Large intestine (tissue), 12 donors: Measurements from ENCODE around the gene NIPAL3. TPM values are rescaled to one million over a fixed set of nuclear protein-coding genes. Genes with fewer than 3 reads are reported as not detected.

Experiments used
- DNase-seq, 2 donors: peaks; one replicate each; pipeline versions ENCODE4 v3.0.0 to v3.0.0-alpha.2; 2013
- H3K27ac ChIP-seq: one replicate; pipeline ENCODE4 v1.5.1; 2013; ENCODE audit warnings: low read length
- H3K27me3 ChIP-seq: 2 replicates; pipeline ENCODE4 v1.6.1; 2013; ENCODE audit warnings: low read length; ENCODE audit not compliant: control insufficient read depth, insufficient read depth
- H3K36me3 ChIP-seq: 2 replicates; pipeline ENCODE4 v1.6.1; 2013; ENCODE audit warnings: low read length; ENCODE audit not compliant: control insufficient read depth, insufficient read depth
- H3K4me1 ChIP-seq: one replicate; pipeline ENCODE4 v1.6.1; 2013; ENCODE audit warnings: low read length; ENCODE audit not compliant: control insufficient read depth, insufficient read depth
- H3K4me3 ChIP-seq: one replicate; pipeline ENCODE4 v1.5.1; 2013; ENCODE audit warnings: low read length
- H3K9me3 ChIP-seq: one replicate; pipeline ENCODE4 v1.6.1; 2013; ENCODE audit warnings: mild to moderate bottlenecking, low read depth, low read length, moderate library complexity; ENCODE audit not compliant: control insufficient read depth
- WGBS: methylation state at CpG from one replicate; pipeline ENCODE4 v1.1.5; 2013; ENCODE audit warnings: low lambda C conversion rate; ENCODE audit not compliant: insufficient coverage; 5-methylcytosine and 5-hydroxymethylcytosine counted together
- long read RNA-seq, 11 donors: transcript quantifications; one replicate each; lab custom pipeline, GENCODE V29; 2026
- polyA plus RNA-seq: library from polyadenylated mRNA; unstranded; fragments of 120-200 nt; gene quantifications from one replicate; pipeline ENCODE4 v1.2.1, GENCODE V29; 2013

The NIPAL3 gene
- 16.0 TPM for polyA plus RNA-seq
- long read RNA-seq, donor 1: 0 reads
- long read RNA-seq, donor 2, partial matches to known transcripts: 0 of 3 reads
- long read RNA-seq, donor 2, other reads (novel, unspliced or antisense): 0 of 3 reads
- long read RNA-seq, donor 3: 0 reads
- long read RNA-seq, donor 4: 0 reads
- long read RNA-seq, donor 5, partial matches to known transcripts: 0 of 1 reads
- long read RNA-seq, donor 5, other reads (novel, unspliced or antisense): 0 of 1 reads
- long read RNA-seq, donor 6, partial matches to known transcripts: 19 of 20 reads
- long read RNA-seq, donor 6, other reads (novel, unspliced or antisense): 0 of 20 reads
- long read RNA-seq, donor 7: 0 reads
- long read RNA-seq, donor 8, partial matches to known transcripts: 0 of 2 reads
- long read RNA-seq, donor 8, other reads (novel, unspliced or antisense): 0 of 2 reads
- long read RNA-seq, donor 9, partial matches to known transcripts: 0 of 1 reads
- long read RNA-seq, donor 9, other reads (novel, unspliced or antisense): 0 of 1 reads
- long read RNA-seq, donor 10, partial matches to known transcripts: 0 of 2 reads
- long read RNA-seq, donor 10, other reads (novel, unspliced or antisense): 0 of 2 reads
- long read RNA-seq, donor 11, partial matches to known transcripts: 0 of 3 reads
- long read RNA-seq, donor 11, other reads (novel, unspliced or antisense): 0 of 3 reads

DNA sequence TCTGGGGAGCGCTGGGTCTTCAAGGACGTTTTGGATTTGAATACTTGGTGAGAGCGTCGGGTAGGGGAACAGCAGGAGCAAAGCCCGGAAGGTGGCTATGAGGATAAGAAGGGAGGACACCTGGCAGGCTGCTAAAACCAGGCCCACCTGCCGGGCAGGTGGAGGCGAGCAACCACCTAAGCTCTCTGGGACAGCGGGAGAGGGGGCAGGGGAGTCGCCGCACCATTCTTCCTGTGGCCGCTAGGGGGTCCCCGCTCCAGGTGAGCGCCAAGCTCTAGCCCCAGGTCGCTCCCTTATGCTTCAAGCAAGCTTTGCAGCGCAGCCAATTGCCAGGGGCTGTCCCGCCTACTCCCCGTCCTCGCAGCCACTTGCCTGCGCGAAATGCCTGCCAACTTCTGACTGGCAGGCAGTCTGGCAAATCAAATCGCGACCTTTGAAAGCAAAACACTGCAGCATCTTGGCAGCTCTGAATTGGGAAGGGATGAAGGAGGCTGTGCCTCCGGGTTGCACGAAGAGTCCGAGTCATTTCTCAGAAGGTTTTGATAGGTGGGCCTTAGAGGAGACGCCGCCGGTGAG, at the start of gene NIPAL3:
TSS of gene NIPAL3 (plus strand) at position 469 of the 576 bp plus-strand sequence. CDS start 3,746 bp downstream, outside the sequence.
- H3K36me3 ChIP-seq: peaks cover 7% of the 10 kb centered on the region
- DNase-seq: peak; percentile 98 to 99
- WGBS: no CpG with 5 or more reads among the region's 28 CpGs
- peak within 1 kb of the TSS; percentile 72 for H3K4me3 ChIP-seq
- H3K27me3 ChIP-seq: no peaks in the 10 kb centered on the region
- peaks cover 29% of the 10 kb centered on the region for H3K4me1 ChIP-seq
- H3K9me3 ChIP-seq: no peaks in the 10 kb centered on the region
- peak within 1 kb of the TSS; percentile 67 for H3K27ac ChIP-seq

DNA sequence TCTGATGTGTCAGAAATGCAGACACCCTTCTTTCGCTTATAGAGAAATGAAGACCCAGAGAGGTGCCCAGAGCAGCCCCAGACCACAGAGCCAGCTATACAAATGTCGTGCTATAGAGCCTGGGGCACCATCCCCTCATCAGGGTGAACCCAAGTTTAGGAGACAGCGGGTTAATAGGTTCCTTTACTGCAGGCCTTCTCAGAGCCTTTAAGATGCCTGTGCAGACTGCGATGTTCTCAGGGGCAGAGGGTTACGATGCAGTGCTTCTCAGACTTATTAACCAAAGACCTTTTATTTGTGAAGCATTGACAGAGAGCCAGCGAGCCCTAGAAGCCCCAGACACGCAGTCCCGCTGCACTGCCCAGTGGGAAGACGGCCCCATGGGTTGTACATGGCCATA, 48.9 kb upstream of the NIPAL3 start:
- Histone ChIP-seq H3K27me3 (no peaks in the 10 kb centered on the region), H3K9me3 (no peaks in the 10 kb centered on the region), H3K4me1 (no peaks in the 10 kb centered on the region), H3K36me3 (peaks cover 5% of the 10 kb centered on the region), H3K4me3 (no peak overlapping the region), H3K27ac (no peak overlapping the region)
- no CpG with 5 or more reads among the region's 9 CpGs for WGBS
- DNase-seq: no peak

DNA sequence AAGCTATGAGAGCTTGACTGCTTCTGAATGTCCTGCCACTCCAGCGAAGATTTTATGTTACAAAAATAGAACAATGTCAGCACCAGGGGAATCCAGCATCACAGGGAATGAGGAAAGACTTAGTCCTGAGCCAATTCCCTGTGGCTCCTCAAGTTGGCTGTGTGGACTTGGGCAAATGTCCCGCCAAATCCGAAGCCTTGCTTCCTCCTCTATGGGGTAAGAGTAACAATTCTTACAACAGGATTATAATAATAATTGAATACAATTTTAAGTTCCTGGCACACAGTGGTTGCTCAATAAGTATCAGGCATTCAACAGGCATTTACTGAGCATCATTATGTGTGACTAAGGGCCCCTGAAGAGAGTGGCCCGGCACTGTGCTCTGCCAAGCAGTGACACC, 46.4 kb upstream of the NIPAL3 start:
- Histone ChIP-seq H3K9me3 (no peaks in the 10 kb centered on the region), H3K4me3 (no peak overlapping the region), H3K36me3 (peaks cover 5% of the 10 kb centered on the region), H3K4me1 (no peaks in the 10 kb centered on the region), H3K27ac (no peak overlapping the region), H3K27me3 (no peaks in the 10 kb centered on the region)
- DNase-seq: no peak
- no CpG with 5 or more reads among the region's 4 CpGs for WGBS

DNA sequence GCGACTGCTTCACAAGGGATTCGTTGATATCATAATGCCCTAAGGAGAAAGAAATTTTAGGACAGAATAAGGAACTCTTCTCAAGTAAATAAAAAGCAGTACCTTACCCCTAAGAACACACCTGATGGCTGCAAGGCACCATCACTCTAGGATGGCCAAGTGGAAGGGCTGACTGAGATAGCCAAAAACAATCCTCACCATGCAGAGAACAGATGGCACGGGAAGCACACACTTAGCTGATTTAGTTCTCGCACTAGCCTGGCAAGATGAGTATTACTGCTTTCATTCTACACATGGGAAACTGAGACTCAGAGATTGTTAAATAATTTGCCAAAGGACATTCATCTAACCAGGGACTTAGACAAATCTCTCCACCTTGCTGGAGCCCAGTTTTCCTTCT, 45.8 kb upstream of the NIPAL3 start:
- no peak overlapping the region for H3K4me3 ChIP-seq
- DNase-seq: no peak
- H3K27me3 ChIP-seq: no peaks in the 10 kb centered on the region
- H3K27ac ChIP-seq: no peak overlapping the region
- peaks cover 5% of the 10 kb centered on the region for H3K36me3 ChIP-seq
- no peaks in the 10 kb centered on the region for H3K4me1 ChIP-seq
- no peaks in the 10 kb centered on the region for H3K9me3 ChIP-seq
- 100% methylated on average over 1 of the region's 4 CpGs for WGBS

DNA sequence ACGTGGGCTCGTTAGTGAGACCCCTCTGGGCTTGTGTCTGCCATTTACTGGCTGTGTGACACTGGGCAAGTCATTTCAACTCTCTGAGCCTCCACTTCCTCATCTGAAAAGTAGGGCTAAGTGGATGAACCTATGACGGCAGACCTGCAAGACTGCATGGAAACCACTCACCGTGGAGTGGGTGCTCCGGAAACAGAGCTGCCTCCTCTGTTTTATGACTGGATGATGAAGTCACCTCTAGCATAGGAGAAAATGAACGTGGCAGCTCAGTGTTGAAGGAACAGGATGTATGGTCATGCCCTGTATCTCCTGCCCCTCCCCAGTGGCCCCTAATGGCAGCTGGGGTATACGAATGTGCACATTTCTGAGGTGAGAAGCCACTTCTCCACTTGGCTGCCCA, 42.6 kb upstream of the NIPAL3 start:
- Histone ChIP-seq H3K9me3 (no peaks in the 10 kb centered on the region), H3K27me3 (no peaks in the 10 kb centered on the region), H3K4me1 (no peaks in the 10 kb centered on the region), H3K36me3 (peaks cover 7% of the 10 kb centered on the region), H3K27ac (no peak overlapping the region), H3K4me3 (no peak overlapping the region)
- no peak for DNase-seq
- WGBS: no CpG with 5 or more reads among the region's 7 CpGs

DNA sequence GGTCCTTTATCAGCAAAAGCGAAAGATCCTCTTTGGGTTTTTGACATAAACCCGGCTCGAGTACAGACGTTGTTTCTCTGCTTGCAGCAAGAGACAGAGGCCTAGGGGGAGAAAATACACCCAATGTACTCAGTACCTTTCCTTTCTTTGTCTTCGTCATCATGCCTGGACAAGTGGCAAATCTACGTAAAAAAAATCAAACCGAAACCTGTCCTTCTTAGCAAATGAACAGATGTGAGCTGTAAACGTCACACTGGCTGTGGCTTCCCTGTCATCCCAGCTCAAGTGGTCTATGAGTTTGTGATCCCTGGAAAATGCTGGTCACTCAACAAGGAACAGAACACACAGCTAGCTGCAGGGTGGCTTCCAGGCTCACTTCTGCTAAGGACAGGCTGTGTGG, 41.9 kb upstream of the NIPAL3 start:
- H3K9me3 ChIP-seq: no peaks in the 10 kb centered on the region
- H3K4me3 ChIP-seq: no peak overlapping the region
- no CpG with 5 or more reads among the region's 8 CpGs for WGBS
- no peaks in the 10 kb centered on the region for H3K27me3 ChIP-seq
- peaks cover 7% of the 10 kb centered on the region for H3K36me3 ChIP-seq
- H3K27ac ChIP-seq: no peak overlapping the region
- H3K4me1 ChIP-seq: no peaks in the 10 kb centered on the region
- no peak for DNase-seq

DNA sequence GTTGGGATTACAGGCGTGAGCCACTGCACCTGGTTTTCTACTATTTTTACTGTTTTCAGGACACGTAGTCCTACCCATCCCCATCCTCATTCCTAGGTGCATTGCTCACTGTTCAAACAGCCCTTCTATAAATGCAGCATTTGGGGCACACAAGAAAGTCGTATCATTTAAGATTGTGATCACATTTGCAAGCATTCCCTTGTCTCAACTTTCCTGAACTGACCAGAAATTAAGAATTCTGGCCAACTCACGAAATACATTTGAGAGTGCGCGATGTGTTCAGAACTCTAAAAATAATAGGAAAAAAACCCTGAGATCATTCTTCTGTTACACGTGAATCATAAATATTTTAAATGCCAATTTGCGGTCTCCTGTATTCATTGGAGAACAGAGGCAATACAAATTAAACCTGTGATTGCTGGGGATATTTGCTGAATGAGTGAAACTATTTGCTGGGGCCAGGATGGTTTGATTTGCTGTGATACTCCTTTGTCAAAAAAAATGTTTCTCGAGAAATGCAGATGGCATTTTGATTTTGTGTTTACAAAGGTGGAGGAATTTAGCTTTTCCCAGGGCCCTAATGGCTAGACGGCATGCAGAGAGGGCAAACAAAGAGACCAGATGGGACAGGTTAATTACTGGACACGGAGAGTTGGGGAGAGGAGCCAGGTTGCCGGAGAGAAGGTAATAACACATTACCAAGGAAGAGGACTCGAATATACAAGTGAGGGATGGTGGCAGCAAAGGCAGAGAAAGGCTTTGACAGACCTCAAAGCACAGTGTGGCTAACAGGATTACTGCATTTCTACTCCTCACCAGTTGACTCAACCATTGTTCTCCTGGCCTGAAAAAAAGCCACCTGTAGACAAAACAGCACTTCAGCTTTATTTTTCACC, 40.5 kb upstream of the NIPAL3 start:
- Histone ChIP-seq H3K4me3 (no peak overlapping the region), H3K9me3 (no peaks in the 10 kb centered on the region), H3K36me3 (peaks cover 6% of the 10 kb centered on the region), H3K27me3 (no peaks in the 10 kb centered on the region), H3K27ac (no peak overlapping the region), H3K4me1 (no peaks in the 10 kb centered on the region)
- WGBS: 92% methylated on average over 4 of the region's 13 CpGs
- DNase-seq: no peak

DNA sequence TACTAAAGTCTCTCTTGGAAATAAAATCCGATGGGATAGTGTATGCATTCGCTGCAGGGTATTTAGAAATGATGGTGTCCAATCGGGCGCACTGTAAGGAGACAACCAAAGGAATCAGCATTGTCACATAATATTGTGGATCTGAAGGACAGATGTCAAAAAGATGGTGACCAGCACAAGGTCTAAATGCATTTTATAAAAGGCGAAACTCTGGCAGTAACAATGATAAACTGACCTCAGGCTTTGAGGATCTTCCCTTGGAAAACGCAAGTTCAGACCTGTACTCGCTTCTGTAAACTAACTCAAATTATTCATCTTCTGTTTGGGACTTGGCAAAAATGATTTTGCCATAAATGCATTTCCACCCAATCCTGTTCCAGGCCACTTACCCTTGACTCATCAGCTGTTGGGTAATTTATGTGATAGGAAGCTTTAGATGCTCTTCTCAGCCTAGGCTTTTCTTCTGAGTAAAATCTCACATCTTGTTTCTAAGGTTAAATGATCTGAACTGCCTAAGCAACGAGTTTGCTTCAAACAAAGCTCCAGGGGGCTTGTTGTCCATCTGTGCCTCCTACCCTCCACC, 35.8 kb upstream of the NIPAL3 start:
- 11% methylated on average over 1 of the region's 8 CpGs for WGBS
- DNase-seq: no peak
- H3K36me3 ChIP-seq: peaks cover 10% of the 10 kb centered on the region

DNA sequence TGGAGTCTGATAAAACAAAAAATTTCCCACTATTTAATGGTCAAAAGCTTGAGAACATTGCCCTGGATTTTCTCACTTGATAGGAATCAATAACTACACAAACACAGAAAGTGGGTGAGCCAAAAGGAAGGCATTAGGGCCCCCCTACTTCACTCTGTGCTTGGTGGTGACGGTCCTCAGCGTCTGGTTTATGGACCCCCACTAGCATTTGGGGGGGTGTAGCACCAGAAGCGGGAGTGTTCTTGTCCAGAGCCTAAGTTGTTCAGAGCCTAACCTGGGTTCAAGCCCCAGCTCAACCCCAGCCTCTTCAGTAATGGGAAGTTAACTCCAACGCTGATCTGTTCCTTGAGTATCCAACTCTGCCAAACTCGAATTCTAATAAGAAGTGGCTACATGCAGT, 35.1 kb upstream of the NIPAL3 start:
- H3K27me3 ChIP-seq: no peaks in the 10 kb centered on the region
- no CpG with 5 or more reads among the region's 5 CpGs for WGBS
- no peak overlapping the region for H3K4me3 ChIP-seq
- no peaks in the 10 kb centered on the region for H3K4me1 ChIP-seq
- no peaks in the 10 kb centered on the region for H3K9me3 ChIP-seq
- H3K36me3 ChIP-seq: peaks cover 10% of the 10 kb centered on the region
- no peak for DNase-seq
- no peak overlapping the region for H3K27ac ChIP-seq

More for the DNA sequence above, 35.8 kb upstream of the NIPAL3 start:
- Histone ChIP-seq H3K27ac (no peak overlapping the region), H3K9me3 (no peaks in the 10 kb centered on the region), H3K4me3 (no peak overlapping the region), H3K4me1 (no peaks in the 10 kb centered on the region), H3K27me3 (no peaks in the 10 kb centered on the region)
